H1 (cell line): ENCODE data around the gene DUSP18. TPM values are rescaled to one million over a fixed set of nuclear protein-coding genes. Genes with fewer than 3 reads are reported as not detected.

Experiments
- CTCF ChIA-PET: fragments of 300-600 bp; sonication (Branson Sonifier 250); formaldehyde crosslinking; loops from one replicate; lab custom pipeline; 2021; ENCODE audit not compliant: partially characterized antibody; lab: Charles Lee
- POLR2A ChIA-PET: fragments of 300-600 bp; sonication (Branson Sonifier 250); formaldehyde crosslinking; loops from one replicate; lab custom pipeline; 2021; ENCODE audit warnings: inconsistent platforms; ENCODE audit not compliant: partially characterized antibody; lab: Charles Lee
- DNase-seq, 2 experiments: peaks; one replicate each; pipeline versions ENCODE4 v3.0.0 to v3.0.0-alpha.2; 2010 to 2022; ENCODE audit warnings: low spot score in 2 of 2, low read depth in 1 of 2, mixed read lengths in 1 of 2
- FAIRE-seq: peaks from 2 replicates; lab custom pipeline; 2011; peaks lifted over from hg19 to GRCh38; lab: Jason Lieb, UNC
- H2AFZ ChIP-seq: 2 replicates; pipeline ENCODE4 v1.8.1; 2012; ENCODE audit warnings: low read length, inconsistent platforms
- H2AK5ac ChIP-seq: 2 replicates; pipeline ENCODE4 v1.6.1; 2013; ENCODE audit warnings: low read depth, low read length
- H2BK120ac ChIP-seq: replicated peaks from 2 replicates; pipeline ENCODE3; 2013; ENCODE audit warnings: low read depth, low read length, inconsistent platforms
- H2BK12ac ChIP-seq: 2 replicates; pipeline ENCODE4 v1.6.1; 2013; ENCODE audit warnings: low read depth, low read length
- H2BK15ac ChIP-seq: 2 replicates; pipeline ENCODE4 v1.6.1; 2013; ENCODE audit warnings: low read length
- H2BK20ac ChIP-seq: 2 replicates; pipeline ENCODE4 v1.6.1; 2013; ENCODE audit warnings: low read length
- H2BK5ac ChIP-seq: 2 replicates; pipeline ENCODE4 v1.6.1; 2013; ENCODE audit warnings: low read depth, low read length
- H3K14ac ChIP-seq: 2 replicates; pipeline ENCODE4 v1.6.1; 2013; ENCODE audit warnings: inconsistent platforms; ENCODE audit not compliant: insufficient read length
- H3K18ac ChIP-seq: 2 replicates; pipeline ENCODE4 v1.6.1; 2013; ENCODE audit warnings: low read length; ENCODE audit errors: extremely low read depth
- H3K23ac ChIP-seq: 2 replicates; pipeline ENCODE4 v1.6.1; 2013; ENCODE audit warnings: inconsistent platforms; ENCODE audit not compliant: insufficient read length
- H3K23me2 ChIP-seq: 2 replicates; pipeline ENCODE4 v1.6.1; 2013; ENCODE audit warnings: low read depth, low read length
- H3K27ac ChIP-seq: 2 replicates; pipeline ENCODE4 v1.6.1; 2011; ENCODE audit warnings: low read depth, low read length, inconsistent platforms
- H3K27me3 ChIP-seq, 4 experiments: replicated peaks in 1 of 4; 1 replicate in 1 of 4; 2 replicates in 3 of 4; pipeline versions ENCODE4 v1.6.1 to v1.8.1; 2011 to 2013; ENCODE audit warnings: low read length in 3 of 4, mild to moderate bottlenecking in 3 of 4, inconsistent platforms in 2 of 4, mixed read lengths in 2 of 4, moderate library complexity in 1 of 4; ENCODE audit not compliant: control insufficient read depth in 3 of 4, insufficient read depth in 3 of 4; ENCODE audit errors: extremely low read depth in 1 of 4
- H3K36me3 ChIP-seq, 4 experiments: 2 replicates each; pipeline versions ENCODE4 v1.6.1 to v1.8.1; 2011 to 2013; ENCODE audit warnings: mild to moderate bottlenecking in 4 of 4, low read length in 3 of 4, moderate library complexity in 2 of 4, control low read depth in 1 of 4, inconsistent platforms in 1 of 4; ENCODE audit not compliant: insufficient read depth in 4 of 4, control insufficient read depth in 2 of 4
- H3K4ac ChIP-seq: replicated peaks from 2 replicates; pipeline ENCODE3; 2013; ENCODE audit warnings: low read length, low read depth, mixed read lengths, inconsistent platforms; ENCODE audit not compliant: insufficient read length
- H3K4me1 ChIP-seq, 4 experiments: replicated peaks in 1 of 4; 1 replicate in 1 of 4; 2 replicates in 3 of 4; pipeline versions ENCODE4 v1.6.1 to v1.8.1; 2011 to 2013; ENCODE audit warnings: low read length in 3 of 4, inconsistent platforms in 2 of 4, mixed read lengths in 1 of 4; ENCODE audit not compliant: insufficient read depth in 4 of 4, control insufficient read depth in 3 of 4
- H3K4me2 ChIP-seq, 2 experiments: 2 replicates each; pipeline versions ENCODE4 v1.6.1 to v1.8.1; 2011 to 2013; ENCODE audit warnings: low read depth in 2 of 2, low read length in 2 of 2, control low read depth in 1 of 2, inconsistent platforms in 1 of 2, mild to moderate bottlenecking in 1 of 2; ENCODE audit not compliant: insufficient read depth in 1 of 2
- H3K4me3 ChIP-seq, 4 experiments: fragments of 200-600, 300-600 bp in 1 of 4; sonication (generic), shearing (Covaris generic), sonication (Bioruptor Twin) in 1 of 4; 2 replicates each; pipeline versions ENCODE4 v1.5.1 to v1.8.1; 2011 to 2016; ENCODE audit warnings: low read length in 4 of 4, low read depth in 3 of 4, control low read depth in 2 of 4, inconsistent platforms in 2 of 4, mild to moderate bottlenecking in 2 of 4, mixed read lengths in 1 of 4, moderate library complexity in 1 of 4; ENCODE audit not compliant: insufficient read depth in 2 of 4; ENCODE audit errors: extremely low read depth in 1 of 4
- H3K56ac ChIP-seq: replicated peaks from 2 replicates; pipeline ENCODE3; 2013; ENCODE audit warnings: low read depth, mild to moderate bottlenecking, mixed read lengths, low read length, inconsistent platforms; ENCODE audit not compliant: insufficient read length
- H3K79me1 ChIP-seq: 2 replicates; pipeline ENCODE4 v1.6.1; 2013; ENCODE audit warnings: low read depth, low read length, control low read depth
- H3K79me2 ChIP-seq, 2 experiments: 2 replicates each; pipeline versions ENCODE4 v1.6.1 to v1.8.1; 2012 to 2013; ENCODE audit warnings: low read length in 2 of 2, mild to moderate bottlenecking in 2 of 2, inconsistent platforms in 1 of 2; ENCODE audit not compliant: insufficient read depth in 2 of 2, control insufficient read depth in 1 of 2
- H3K9ac ChIP-seq, 4 experiments: replicated peaks in 1 of 4; 1 replicate in 1 of 4; 2 replicates in 3 of 4; pipeline versions ENCODE4 v1.6.1 to v1.8.1; 2011 to 2013; ENCODE audit warnings: low read depth in 3 of 4, low read length in 3 of 4, control low read depth in 2 of 4, mild to moderate bottlenecking in 2 of 4, moderate library complexity in 2 of 4, inconsistent platforms in 1 of 4; ENCODE audit errors: extremely low read depth in 1 of 4
- H3K9me3 ChIP-seq, 2 experiments: 2 replicates each; pipeline versions ENCODE4 v1.6.1 to v1.8.1; 2012 to 2013; ENCODE audit warnings: mild to moderate bottlenecking in 2 of 2, moderate library complexity in 2 of 2, control low read depth in 1 of 2, inconsistent platforms in 1 of 2, low read depth in 1 of 2, low read length in 1 of 2, mixed read lengths in 1 of 2; ENCODE audit not compliant: insufficient read depth in 2 of 2
- H4K20me1 ChIP-seq, 2 experiments: replicated peaks in 1 of 2; 2 replicates each; pipeline versions ENCODE3 to v1.8.1; 2011 to 2013; ENCODE audit warnings: inconsistent platforms in 2 of 2, low read length in 2 of 2, mild to moderate bottlenecking in 1 of 2; ENCODE audit not compliant: insufficient read depth in 2 of 2, control insufficient read depth in 1 of 2
- H4K5ac ChIP-seq: 2 replicates; pipeline ENCODE4 v1.6.1; 2013; ENCODE audit warnings: low read length, low read depth, mixed read lengths, inconsistent platforms; ENCODE audit not compliant: insufficient read length
- H4K8ac ChIP-seq: 2 replicates; pipeline ENCODE4 v1.8.0; 2013; ENCODE audit warnings: mild to moderate bottlenecking, moderate library complexity, low read length, inconsistent platforms; ENCODE audit not compliant: insufficient read depth; ENCODE audit errors: extremely low read depth
- H4K91ac ChIP-seq: replicated peaks from 2 replicates; pipeline ENCODE3; 2013; ENCODE audit warnings: low read length, mixed read lengths, inconsistent platforms; ENCODE audit not compliant: insufficient read length
- HDAC2 ChIP-seq, 2 experiments: fragments of 300-600 bp in 1 of 2; sonication (generic) in 1 of 2; IDR thresholded peaks; 2 replicates each; pipeline ENCODE4 v1.6.1; 2011 to 2012; ENCODE audit warnings: low read depth in 2 of 2, low read length in 2 of 2, mild to moderate bottlenecking in 2 of 2, moderate library complexity in 2 of 2, borderline replicate concordance in 1 of 2, inconsistent platforms in 1 of 2
- POLR2A ChIP-seq, 2 experiments: IDR thresholded peaks; 1 replicate in 1 of 2; 2 replicates in 1 of 2; pipeline ENCODE4 v1.6.1; 2011; ENCODE audit warnings: low read depth in 2 of 2, low read length in 2 of 2, mild to moderate bottlenecking in 2 of 2; ENCODE audit errors: control extremely low read depth in 1 of 2
- SIN3A ChIP-seq, 2 experiments: IDR thresholded peaks in 1 of 2; conservative IDR thresholded peaks in 1 of 2; 2 replicates each; pipeline ENCODE4 v1.6.1; 2011 to 2012; ENCODE audit warnings: low read length in 2 of 2, improper control_type of control experiment in 1 of 2, low read depth in 1 of 2, mild to moderate bottlenecking in 1 of 2
- SRF ChIP-seq: IDR thresholded peaks from 2 replicates; pipeline ENCODE4 v1.6.1; 2011; ENCODE audit warnings: mild to moderate bottlenecking, low read depth, low read length, moderate library complexity
- TAF1 ChIP-seq: IDR thresholded peaks from 2 replicates; pipeline ENCODE4 v1.6.1; 2011; ENCODE audit warnings: mild to moderate bottlenecking, low read depth, low read length
- TBP ChIP-seq: IDR thresholded peaks from 2 replicates; pipeline ENCODE4 v1.6.1; 2011; ENCODE audit warnings: low read depth, low read length, improper control_type of control experiment
- TEAD4 ChIP-seq: IDR thresholded peaks from 2 replicates; pipeline ENCODE4 v1.6.1; 2012; ENCODE audit warnings: low read depth, low read length, inconsistent platforms, mixed read lengths
- WGBS, 2 experiments: shearing (Covaris generic) in 1 of 2; methylation state at CpG; one replicate each; pipeline versions ENCODE4 v1.1.6 to v1.1.7; 2013 to 2015; ENCODE audit warnings: low lambda C conversion rate in 2 of 2, mixed read lengths in 2 of 2, inconsistent platforms in 1 of 2, low coverage in 1 of 2, missing lambda C conversion rate in 1 of 2; ENCODE audit not compliant: insufficient replicate concordance in 2 of 2, insufficient coverage in 1 of 2, insufficient read length in 1 of 2; ENCODE audit errors: extremely low coverage in 1 of 2, missing lambda C conversion rate in 1 of 2; 5-methylcytosine and 5-hydroxymethylcytosine counted together
- long read RNA-seq, 2 experiments: library from RNA in 1 of 2; library from capped mRNA in 1 of 2; stranded (forward); transcript quantifications; one replicate each; pipeline ENCODE4 v2.0.0, GENCODE V29; 2021; ENCODE audit warnings: inconsistent platforms in 1 of 2
- polyA minus RNA-seq, 3 experiments: library from RNA; depleted of rRNA, polyadenylated mRNA; stranded (reverse); fragments of >200 nt; gene quantifications; 1 replicate in 2 of 3; 2 replicates in 1 of 3; pipeline ENCODE4 v1.2.3, GENCODE V29; 2011
- polyA plus RNA-seq, 7 experiments: library from polyadenylated mRNA; depleted of rRNA in 3 of 7; stranded (reverse) in 5 of 7; unstranded in 2 of 7; fragments of >200 nt in 5 of 7; fragments of 200-250 nt in 2 of 7; gene quantifications; 1 replicate in 5 of 7; 2 replicates in 1 of 7; 4 replicates in 1 of 7; pipeline versions ENCODE4 v1.2.1 to v1.2.3, GENCODE V29; 2011 to 2013; ENCODE audit warnings: missing spikeins in 2 of 7, mixed read lengths in 2 of 7
- total RNA-seq: library from RNA; stranded (reverse); fragmentation: NEBNext Ultra II Directional; extraction: Animal tissue kit (Norgen Biotek cat#: 25700); gene quantifications from 2 replicates; pipeline ENCODE4 v1.2.1, GENCODE V29; 2021

Gene DUSP18
- 2.6 and 3.6 TPM in 2 replicates for total RNA-seq
- polyA plus RNA-seq (2011; rRNA removed), result 7.3 and 8.3 TPM in 2 replicates
- 5.8 TPM for polyA plus RNA-seq (2011; cell fraction: cytosol; rRNA removed)
- 6.1 TPM for polyA plus RNA-seq (2011; cell fraction: nucleus; rRNA removed)
- 2.7 to 3.6 TPM (median 3.3 TPM) in 4 replicates for polyA plus RNA-seq (2012, experiment 1 of 2)
- 2.1 TPM for polyA plus RNA-seq (2012, experiment 2 of 2)
- 1.9 TPM for polyA plus RNA-seq (2013, experiment 1 of 2)
- 1.8 TPM for polyA plus RNA-seq (2013, experiment 2 of 2)
- polyA minus RNA-seq (2011; rRNA and poly(A)+ RNA removed), result 11.0 and 13.8 TPM in 2 replicates
- 5.0 TPM for polyA minus RNA-seq (2011; cell fraction: cytosol; rRNA and poly(A)+ RNA removed)
- 4.8 TPM for polyA minus RNA-seq (2011; cell fraction: nucleus; rRNA and poly(A)+ RNA removed)
- long read RNA-seq, experiment 1, partial matches to known transcripts, result 0 of 1 reads
- long read RNA-seq, experiment 1, other reads (novel, unspliced or antisense), result 0 of 1 reads
- long read RNA-seq, experiment 2, partial matches to known transcripts, result 0 of 1 reads
- long read RNA-seq, experiment 2, other reads (novel, unspliced or antisense), result 0 of 1 reads

DNA sequence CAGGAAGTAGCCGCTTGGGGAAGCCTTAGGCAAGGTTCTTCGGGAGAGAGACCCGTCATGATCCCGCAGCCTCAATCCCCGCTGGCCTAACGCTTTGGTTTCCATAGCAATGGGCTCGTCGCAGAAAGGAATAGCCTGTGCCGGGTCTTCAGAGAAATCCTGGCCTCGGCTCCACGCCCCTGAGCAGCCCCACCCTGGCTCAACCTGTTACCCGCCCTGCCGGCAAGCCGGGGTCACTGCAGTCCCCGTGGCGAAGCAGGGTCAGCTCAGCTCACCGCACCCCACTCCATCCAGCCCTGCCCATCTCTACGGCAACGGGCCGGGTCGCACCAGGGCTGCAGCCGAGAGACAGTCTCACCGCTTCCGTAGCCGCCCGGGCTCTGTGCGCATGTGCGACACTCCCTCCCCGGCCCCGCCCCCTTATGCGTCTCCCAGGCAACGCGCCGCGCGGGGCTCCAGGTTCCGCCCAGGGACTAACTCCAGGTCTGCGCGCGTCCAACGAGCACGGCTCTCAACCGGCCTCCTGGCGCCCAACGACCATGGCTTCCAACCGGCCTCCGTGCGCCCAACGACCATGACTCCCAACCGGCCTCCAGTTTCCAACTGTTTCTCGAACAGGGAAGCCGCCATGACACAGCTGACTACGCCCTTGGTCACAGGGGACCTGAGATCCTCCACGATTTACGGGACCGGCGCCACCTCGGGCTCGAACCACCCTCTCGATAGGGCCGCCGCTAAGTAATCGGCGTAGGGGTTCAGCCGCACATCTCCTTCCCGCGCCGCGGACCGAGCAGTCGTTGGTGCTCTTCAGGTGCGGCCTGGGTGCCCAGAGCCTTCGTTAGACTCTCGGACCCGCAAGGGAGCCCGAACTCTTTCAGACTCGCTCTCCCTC is at the start of gene DUSP18:
Gene DUSP18, minus strand, starts transcription at position 382 of the 892 bp plus-strand sequence. CDS start 3,872 bp downstream, outside the sequence.
- Histone ChIP-seq H4K8ac (peak within 1 kb of the TSS; percentile 87), H3K79me1 (no peaks in the 10 kb centered on the region), H4K5ac (no peak within 1 kb of the TSS), H2BK20ac (no peak within 1 kb of the TSS), H3K18ac (peak within 1 kb of the TSS; percentile 71), H2BK5ac (peak within 1 kb of the TSS; percentile 60; the same call in 1 of the 2 replicates), H3K27ac (peak within 1 kb of the TSS; percentile 18; the same call in 1 of the 2 replicates), H3K23me2 (peaks cover 16% of the 10 kb centered on the region; the same call in 1 of the 2 replicates), H3K4me2 (peak within 1 kb of the TSS; percentile 90 to 94), H3K4me1 (peaks cover 0 to 2% (median under 1%) of the 10 kb centered on the region in 4 experiments; a peak in 4 of 7 replicates), H3K4me3 (peak within 1 kb of the TSS; percentile 62 to 87 (median 76)), H2BK15ac (no peak within 1 kb of the TSS), H2AFZ (peak within 1 kb of the TSS; percentile 97), H2AK5ac (no peak within 1 kb of the TSS), H2BK12ac (0 out of 2 replicates have a peak within 1 kb of the TSS, but pooled peaks have one; percentile 12), H3K9me3 (no peaks in the 10 kb centered on the region), H2BK120ac (no peak within 1 kb of the TSS), H4K20me1 (no peaks in the 10 kb centered on the region), H3K27me3 (peaks cover 0 to 13% (median 8%) of the 10 kb centered on the region in 4 experiments; a peak in 5 of 7 replicates), H3K4ac (no peak within 1 kb of the TSS), H3K56ac (no peak within 1 kb of the TSS), H3K79me2 (no peaks in the 10 kb centered on the region), H3K9ac (peak within 1 kb of the TSS in 3 of 4 experiments; percentile 48 to 74 (median 67); a peak in 6 of 7 replicates), H3K23ac (no peak within 1 kb of the TSS), H3K14ac (no peak within 1 kb of the TSS), H4K91ac (no peak within 1 kb of the TSS), H3K36me3 (no peaks in the 10 kb centered on the region)
- DNase-seq (peak; percentile 94 to 100), FAIRE-seq (peak; percentile 50)
- ChIA-PET CTCF (interaction anchor here (0.6 to 4.7 kb wide), 10 partner anchors 10 to 706 kb away, joined by 3 to 26 read pairs (median 5); partner anchors contain the start of gene SLC35E4), POLR2A (interaction anchor here (1.3 to 1.8 kb wide), 5 partner anchors 10 to 76 kb away, joined by 3 to 8 read pairs (median 4); partner anchors contain the start of gene OSBP2)
- 2% methylated on average over 57 of the region's 77 CpGs; no CpG with 5 or more reads in 1 of the 2 experiments for WGBS, 2 experiments
- peak; percentile 67 for TF ChIP-seq TAF1
- peak; percentile 2; the same call in 1 of the 2 replicates for TF ChIP-seq TBP
- TF ChIP-seq TEAD4, result no peak
- peak in 1 of 2 experiments; percentile 48; a peak in 1 of 3 replicates for TF ChIP-seq POLR2A (IDR thresholded peaks at IDR 0.05; ENCODE audit: control extremely low read depth in 1 of 2, low read depth in 2 of 2, low read length in 2 of 2)
- peak; percentile 60 to 88; a peak in 2 of 4 replicates for TF ChIP-seq SIN3A (conservative IDR thresholded peaks at IDR 0.05 in 1 of 2, IDR thresholded peaks at IDR 0.05 in 1 of 2; ENCODE audit: low read depth in 1 of 2, low read length in 2 of 2)
- TF ChIP-seq SRF, result no peak
- no peak; a peak in 1 of 4 replicates for TF ChIP-seq HDAC2 (IDR thresholded peaks at IDR 0.05; ENCODE audit: borderline replicate concordance in 1 of 2, low read depth in 2 of 2, low read length in 2 of 2)
